Aortic smooth muscle cell (primary cell): Measurements from ENCODE around the gene EPN2. TPM values are rescaled to one million over a fixed set of nuclear protein-coding genes. Genes with fewer than 3 reads are reported as not detected.

Source experiments
- total RNA-seq: library from RNA; depleted of rRNA; stranded (reverse); fragments of >200 nt; gene quantifications from 2 replicates; pipeline ENCODE4 v1.2.3, GENCODE V29; 2014

Gene EPN2
- 32.9 and 34.1 TPM in 2 replicates for total RNA-seq

GRCh38 chr17:19237139-19237388 lies at the start of gene EPN2:
Gene EPN2, plus strand, starts transcription at chr17:19237366. Its CDS starts 45,754 bp downstream, at chr17:19283120.

GRCh38 chr17:19362277-19363113 lies 125.3 kb downstream of the EPN2 start, which contains the start of gene B9D1:
Gene B9D1, minus strand, starts transcription at chr17:19362723. Its CDS starts 154 bp downstream, at chr17:19362569.

GRCh38 chr17:19378416-19379360 lies 141.5 kb downstream of the EPN2 start, which contains the start of gene MAPK7:
Gene MAPK7, plus strand, starts transcription at chr17:19378498. Its CDS starts 403 bp downstream, at chr17:19378901.

Other genes with a start within 250 kb of the EPN2 start
- gene FAM83G, start 232.6 kb upstream of the EPN2 start, total RNA-seq = 7.4 and 9.1 TPM in 2 replicates
- gene GRAP, start 190.4 kb upstream of the EPN2 start, total RNA-seq = 0.25 and 0.79 TPM in 2 replicates
- gene GRAPL, start 109.8 kb upstream of the EPN2 start, total RNA-seq = 0.25 and 0.53 TPM in 2 replicates
- 38.8 and 45.8 TPM in 2 replicates for gene B9D1, start 125.4 kb downstream of the EPN2 start, total RNA-seq
- 10.3 and 10.7 TPM in 2 replicates for gene MAPK7, start 141.1 kb downstream of the EPN2 start, total RNA-seq
- gene MFAP4, start 149.8 kb downstream of the EPN2 start, total RNA-seq = 0.66 and 3.1 TPM in 2 replicates
- gene RNF112, start 173.9 kb downstream of the EPN2 start, total RNA-seq = 7.3 and 9.1 TPM in 2 replicates